ENCODE results near the gene CSNK1G2. TPM values are rescaled to one million over a fixed set of nuclear protein-coding genes. Genes with fewer than 3 reads are reported as not detected.

The CSNK1G2 gene
- polyA plus RNA-seq, 2 of the 4 experiments (the other 2 are of a cell fraction) = 15.5 to 42.0 TPM

DNA sequence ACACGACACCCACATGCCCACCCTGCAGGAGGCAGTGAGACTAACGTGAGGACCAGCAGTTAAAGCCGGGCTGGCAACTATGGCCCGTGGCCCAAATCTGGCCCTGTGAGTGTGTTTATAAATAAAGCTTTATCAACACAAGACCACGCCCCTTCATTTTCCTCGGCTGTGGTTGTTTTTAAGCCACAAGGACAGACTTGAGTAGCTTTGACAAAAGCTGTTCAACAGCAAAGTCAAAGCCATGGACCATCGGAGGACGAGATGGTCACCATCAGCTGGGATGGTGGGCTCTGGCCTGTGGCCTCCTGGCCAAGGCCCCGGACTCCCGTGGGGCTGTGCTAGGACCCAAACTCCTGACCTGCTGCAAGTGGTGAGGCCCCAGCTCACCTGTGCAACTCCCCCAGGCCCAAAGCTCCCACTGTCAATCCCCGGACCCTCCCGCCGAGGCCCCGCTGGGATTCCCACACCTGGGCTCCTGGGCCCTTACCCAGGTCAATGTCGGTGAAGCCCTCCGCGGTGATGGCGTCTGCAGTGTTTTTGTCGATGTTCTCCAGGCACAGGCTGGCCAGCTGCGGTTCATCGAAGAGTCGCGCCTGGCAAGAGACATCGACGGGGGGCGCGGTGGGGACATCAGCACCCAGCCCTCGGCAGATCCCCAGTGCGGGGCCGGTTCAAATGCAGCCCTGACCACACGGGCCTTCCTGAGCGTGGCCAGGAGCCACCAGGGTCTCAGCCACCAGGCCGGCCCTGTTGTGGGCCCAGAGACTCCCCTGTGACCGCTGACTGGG lies 49.5 kb downstream of the CSNK1G2 start:
- Histone ChIP-seq H3K4me1 (no peaks in the 10 kb centered on the region), H3K27ac (no peak overlapping the region), H3K4me3 (no peak overlapping the region), H3K4me2 (no peak overlapping the region), H3K9me3 (no peaks in the 10 kb centered on the region)
- FAIRE-seq = no peak
- CTCF ChIA-PET = interaction anchor here (1.0 to 1.3 kb wide), 4 partner anchors 21 to 79 kb away, joined by 3 to 6 read pairs (median 4); no protein-coding TSS in a partner anchor
- WGBS (ENCODE audit: missing lambda C conversion rate) = 90% methylated on average over 14 of the region's 34 CpGs
- POLR2A ChIA-PET = no interaction called here
- TF ChIP-seq CHD2 (IDR thresholded peaks at IDR 0.05; ENCODE audit: low read length, partially characterized antibody) (no peak), CBX2 (IDR thresholded peaks at IDR 0.05; ENCODE audit: borderline replicate concordance, low read depth) (no peak), JUN (IDR thresholded peaks at IDR 0.05) (no peak), MAZ (IDR thresholded peaks at IDR 0.05; ENCODE audit: borderline replicate concordance, low read depth, low read length) (no peak), HOXA7 (CRISPR knock-in tag; IDR thresholded peaks at IDR 0.05) (no peak), EP300 (IDR thresholded peaks at IDR 0.05) (no peak), MAFK (IDR thresholded peaks at IDR 0.05; ENCODE audit: partially characterized antibody) (no peak), ZNF302 (CRISPR knock-in tag; IDR thresholded peaks at IDR 0.05) (no peak), CHD4 (IDR thresholded peaks at IDR 0.05; ENCODE audit: borderline replicate concordance) (no peak), TP53 (CRISPR knock-in tag; IDR thresholded peaks at IDR 0.05) (no peak), TFCP2L1 (CRISPR knock-in tag; IDR thresholded peaks at IDR 0.05) (no peak), GATA3 (IDR thresholded peaks at IDR 0.05; ENCODE audit: borderline replicate concordance) (no peak)
- TF ChIP-seq, protein P1, sequence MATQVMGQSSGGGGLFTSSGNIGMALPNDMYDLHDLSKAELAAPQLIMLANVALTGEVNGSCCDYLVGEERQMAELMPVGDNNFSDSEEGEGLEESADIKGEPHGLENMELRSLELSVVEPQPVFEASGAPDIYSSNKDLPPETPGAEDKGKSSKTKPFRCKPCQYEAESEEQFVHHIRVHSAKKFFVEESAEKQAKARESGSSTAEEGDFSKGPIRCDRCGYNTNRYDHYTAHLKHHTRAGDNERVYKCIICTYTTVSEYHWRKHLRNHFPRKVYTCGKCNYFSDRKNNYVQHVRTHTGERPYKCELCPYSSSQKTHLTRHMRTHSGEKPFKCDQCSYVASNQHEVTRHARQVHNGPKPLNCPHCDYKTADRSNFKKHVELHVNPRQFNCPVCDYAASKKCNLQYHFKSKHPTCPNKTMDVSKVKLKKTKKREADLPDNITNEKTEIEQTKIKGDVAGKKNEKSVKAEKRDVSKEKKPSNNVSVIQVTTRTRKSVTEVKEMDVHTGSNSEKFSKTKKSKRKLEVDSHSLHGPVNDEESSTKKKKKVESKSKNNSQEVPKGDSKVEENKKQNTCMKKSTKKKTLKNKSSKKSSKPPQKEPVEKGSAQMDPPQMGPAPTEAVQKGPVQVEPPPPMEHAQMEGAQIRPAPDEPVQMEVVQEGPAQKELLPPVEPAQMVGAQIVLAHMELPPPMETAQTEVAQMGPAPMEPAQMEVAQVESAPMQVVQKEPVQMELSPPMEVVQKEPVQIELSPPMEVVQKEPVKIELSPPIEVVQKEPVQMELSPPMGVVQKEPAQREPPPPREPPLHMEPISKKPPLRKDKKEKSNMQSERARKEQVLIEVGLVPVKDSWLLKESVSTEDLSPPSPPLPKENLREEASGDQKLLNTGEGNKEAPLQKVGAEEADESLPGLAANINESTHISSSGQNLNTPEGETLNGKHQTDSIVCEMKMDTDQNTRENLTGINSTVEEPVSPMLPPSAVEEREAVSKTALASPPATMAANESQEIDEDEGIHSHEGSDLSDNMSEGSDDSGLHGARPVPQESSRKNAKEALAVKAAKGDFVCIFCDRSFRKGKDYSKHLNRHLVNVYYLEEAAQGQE (IDR thresholded peaks at IDR 0.05) = no peak
- TF ChIP-seq, protein P2, sequence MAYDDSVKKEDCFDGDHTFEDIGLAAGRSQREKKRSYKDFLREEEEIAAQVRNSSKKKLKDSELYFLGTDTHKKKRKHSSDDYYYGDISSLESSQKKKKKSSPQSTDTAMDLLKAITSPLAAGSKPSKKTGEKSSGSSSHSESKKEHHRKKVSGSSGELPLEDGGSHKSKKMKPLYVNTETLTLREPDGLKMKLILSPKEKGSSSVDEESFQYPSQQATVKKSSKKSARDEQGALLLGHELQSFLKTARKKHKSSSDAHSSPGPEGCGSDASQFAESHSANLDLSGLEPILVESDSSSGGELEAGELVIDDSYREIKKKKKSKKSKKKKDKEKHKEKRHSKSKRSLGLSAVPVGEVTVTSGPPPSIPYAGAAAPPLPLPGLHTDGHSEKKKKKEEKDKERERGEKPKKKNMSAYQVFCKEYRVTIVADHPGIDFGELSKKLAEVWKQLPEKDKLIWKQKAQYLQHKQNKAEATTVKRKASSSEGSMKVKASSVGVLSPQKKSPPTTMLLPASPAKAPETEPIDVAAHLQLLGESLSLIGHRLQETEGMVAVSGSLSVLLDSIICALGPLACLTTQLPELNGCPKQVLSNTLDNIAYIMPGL (CRISPR knock-in tag; IDR thresholded peaks at IDR 0.05; ENCODE audit: borderline replicate concordance) = no peak
- TF ChIP-seq, protein P3, sequence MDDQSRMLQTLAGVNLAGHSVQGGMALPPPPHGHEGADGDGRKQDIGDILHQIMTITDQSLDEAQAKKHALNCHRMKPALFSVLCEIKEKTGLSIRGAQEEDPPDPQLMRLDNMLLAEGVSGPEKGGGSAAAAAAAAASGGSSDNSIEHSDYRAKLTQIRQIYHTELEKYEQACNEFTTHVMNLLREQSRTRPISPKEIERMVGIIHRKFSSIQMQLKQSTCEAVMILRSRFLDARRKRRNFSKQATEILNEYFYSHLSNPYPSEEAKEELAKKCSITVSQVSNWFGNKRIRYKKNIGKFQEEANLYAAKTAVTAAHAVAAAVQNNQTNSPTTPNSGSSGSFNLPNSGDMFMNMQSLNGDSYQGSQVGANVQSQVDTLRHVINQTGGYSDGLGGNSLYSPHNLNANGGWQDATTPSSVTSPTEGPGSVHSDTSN (IDR thresholded peaks at IDR 0.05) = no peak
- TF ChIP-seq, protein P4, sequence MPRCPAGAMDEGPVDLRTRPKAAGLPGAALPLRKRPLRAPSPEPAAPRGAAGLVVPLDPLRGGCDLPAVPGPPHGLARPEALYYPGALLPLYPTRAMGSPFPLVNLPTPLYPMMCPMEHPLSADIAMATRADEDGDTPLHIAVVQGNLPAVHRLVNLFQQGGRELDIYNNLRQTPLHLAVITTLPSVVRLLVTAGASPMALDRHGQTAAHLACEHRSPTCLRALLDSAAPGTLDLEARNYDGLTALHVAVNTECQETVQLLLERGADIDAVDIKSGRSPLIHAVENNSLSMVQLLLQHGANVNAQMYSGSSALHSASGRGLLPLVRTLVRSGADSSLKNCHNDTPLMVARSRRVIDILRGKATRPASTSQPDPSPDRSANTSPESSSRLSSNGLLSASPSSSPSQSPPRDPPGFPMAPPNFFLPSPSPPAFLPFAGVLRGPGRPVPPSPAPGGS (IDR thresholded peaks at IDR 0.05) = no peak
- no peak for DNase-seq (ENCODE audit: low read depth in 1 of 2, low spot score in 1 of 2)
- no peak for ATAC-seq

Measured in A549 (cell line).